ENCODE data around the gene SGCD.

DNA sequence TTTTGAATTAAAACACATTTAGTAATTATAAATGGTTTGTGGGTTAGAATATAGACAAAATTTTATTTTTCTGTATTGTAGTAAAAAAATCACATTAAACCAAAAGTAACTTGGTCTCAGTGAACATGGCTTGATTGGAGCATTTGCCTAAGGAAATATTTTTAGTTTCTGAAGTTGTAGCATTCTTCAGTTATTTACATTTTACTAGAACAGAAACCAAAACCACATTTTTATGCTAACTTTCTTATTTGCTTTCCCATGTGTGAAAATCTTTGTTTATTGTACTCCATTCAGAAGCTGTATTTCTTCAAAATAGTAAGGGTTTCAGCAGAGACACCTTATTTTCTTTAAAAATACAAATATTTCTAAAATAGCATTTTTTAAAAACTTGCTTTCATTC, 129.9 kb downstream of the SGCD start:
- TF ChIP-seq EZH2phosphoT487 (IDR thresholded peaks at IDR 0.05; ENCODE audit: insufficient read depth, low read depth) (no peak), EZH2 (IDR thresholded peaks at IDR 0.05; ENCODE audit: insufficient read depth, poor library complexity, severe bottlenecking) (no peak)

Data from GM23248 (cell line).